ENCODE measurements around the gene RORC.

The RORC gene

GRCh38 chr1:151839457-151840403, 8.1 kb upstream of the RORC start, which contains the start of gene C2CD4D:
Gene C2CD4D (minus strand): TSS chr1:151839820. CDS start chr1:151838989, 831 bp downstream.
- H3K27me3 ChIP-seq (replicated peaks; ENCODE audit: control insufficient read depth, insufficient read depth, low read length): peaks cover 2% of the 10 kb centered on the region
- peak; percentile 69 for DNase-seq (ENCODE audit: extremely low read depth, insufficient read length)
- TF ChIP-seq, protein P1, sequence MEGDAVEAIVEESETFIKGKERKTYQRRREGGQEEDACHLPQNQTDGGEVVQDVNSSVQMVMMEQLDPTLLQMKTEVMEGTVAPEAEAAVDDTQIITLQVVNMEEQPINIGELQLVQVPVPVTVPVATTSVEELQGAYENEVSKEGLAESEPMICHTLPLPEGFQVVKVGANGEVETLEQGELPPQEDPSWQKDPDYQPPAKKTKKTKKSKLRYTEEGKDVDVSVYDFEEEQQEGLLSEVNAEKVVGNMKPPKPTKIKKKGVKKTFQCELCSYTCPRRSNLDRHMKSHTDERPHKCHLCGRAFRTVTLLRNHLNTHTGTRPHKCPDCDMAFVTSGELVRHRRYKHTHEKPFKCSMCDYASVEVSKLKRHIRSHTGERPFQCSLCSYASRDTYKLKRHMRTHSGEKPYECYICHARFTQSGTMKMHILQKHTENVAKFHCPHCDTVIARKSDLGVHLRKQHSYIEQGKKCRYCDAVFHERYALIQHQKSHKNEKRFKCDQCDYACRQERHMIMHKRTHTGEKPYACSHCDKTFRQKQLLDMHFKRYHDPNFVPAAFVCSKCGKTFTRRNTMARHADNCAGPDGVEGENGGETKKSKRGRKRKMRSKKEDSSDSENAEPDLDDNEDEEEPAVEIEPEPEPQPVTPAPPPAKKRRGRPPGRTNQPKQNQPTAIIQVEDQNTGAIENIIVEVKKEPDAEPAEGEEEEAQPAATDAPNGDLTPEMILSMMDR (IDR thresholded peaks at IDR 0.05; ENCODE audit: insufficient read depth, low read length, poor library complexity, severe bottlenecking): no peak
- peak within 1 kb of the TSS; percentile 43 for H3K4me3 ChIP-seq (replicated peaks; ENCODE audit: low read depth, low read length)
- no peaks in the 10 kb centered on the region for H3K36me3 ChIP-seq (ENCODE audit: control insufficient read depth, insufficient read depth, low read length)

DNA sequence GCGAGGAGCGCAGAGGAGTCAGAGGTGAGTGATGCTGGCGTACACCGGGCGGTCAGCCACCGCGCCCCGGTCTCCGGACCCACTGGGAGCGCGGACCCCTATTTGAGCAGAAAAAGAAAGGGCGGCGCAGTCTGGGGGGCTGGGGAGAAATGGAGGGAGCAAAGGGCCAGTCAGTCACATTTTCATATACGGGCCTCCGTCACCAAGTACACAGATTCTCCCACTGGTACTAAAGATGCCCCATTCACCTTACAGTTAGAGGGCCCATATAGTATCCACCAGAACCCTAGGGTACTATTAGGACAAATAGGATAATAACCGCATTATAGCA, 7.4 kb upstream of the RORC start:
- H3K27me3 ChIP-seq (replicated peaks; ENCODE audit: control insufficient read depth, insufficient read depth, low read length): peaks cover 2% of the 10 kb centered on the region
- H3K4me3 ChIP-seq (replicated peaks; ENCODE audit: low read depth, low read length): peak overlapping the region; percentile 43
- H3K36me3 ChIP-seq (ENCODE audit: control insufficient read depth, insufficient read depth, low read length): no peaks in the 10 kb centered on the region

DNA sequence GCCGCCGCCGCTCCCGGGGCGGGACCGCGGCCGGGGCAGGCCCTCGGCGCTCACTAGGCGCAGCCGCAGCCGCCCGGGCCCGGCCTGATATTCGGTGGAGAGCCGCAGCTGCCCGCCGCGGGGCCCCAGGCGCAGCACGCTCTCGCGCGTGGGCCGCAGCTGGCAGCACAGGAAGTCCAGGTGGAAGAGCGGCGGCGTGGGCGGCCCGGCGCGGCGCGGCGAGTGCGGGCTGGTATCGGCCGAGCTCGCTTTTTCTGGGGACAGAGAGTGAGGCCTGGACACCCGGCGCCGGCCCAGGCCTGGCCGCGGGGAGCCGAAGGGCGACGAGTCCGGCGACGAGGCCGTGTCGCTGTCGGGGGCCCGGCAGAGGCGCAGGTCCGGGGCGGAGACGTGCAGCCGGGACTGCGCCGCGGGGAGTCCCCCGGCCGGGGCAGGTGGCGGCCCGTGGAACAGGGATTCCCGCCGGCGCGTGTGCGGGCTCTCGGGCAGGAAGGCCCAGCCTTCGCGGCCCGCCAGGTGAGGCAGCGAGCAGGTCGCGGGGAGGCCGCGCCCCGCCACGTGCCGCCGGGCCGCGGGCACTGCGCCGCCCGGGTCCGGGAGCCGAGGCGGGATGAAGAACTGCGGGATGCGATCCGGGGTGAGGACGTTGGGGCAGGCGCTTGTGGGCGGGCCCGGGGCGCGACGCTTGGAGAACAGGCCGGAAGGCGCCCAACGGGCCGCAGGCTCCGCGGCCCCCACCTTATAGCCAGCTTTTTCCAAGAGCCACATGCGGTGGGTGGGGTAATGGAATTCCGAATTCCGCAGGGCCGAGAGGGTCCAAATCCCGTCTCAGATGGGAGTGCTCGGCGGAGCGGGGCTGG, 6.8 kb upstream of the RORC start:
- TF ChIP-seq, protein P1 (IDR thresholded peaks at IDR 0.05; ENCODE audit: insufficient read depth, low read length, poor library complexity, severe bottlenecking): no peak
- H3K4me3 ChIP-seq (replicated peaks; ENCODE audit: low read depth, low read length): peak overlapping the region; percentile 43
- no peaks in the 10 kb centered on the region for H3K36me3 ChIP-seq (ENCODE audit: control insufficient read depth, insufficient read depth, low read length)
- peaks cover 2% of the 10 kb centered on the region for H3K27me3 ChIP-seq (replicated peaks; ENCODE audit: control insufficient read depth, insufficient read depth, low read length)
- DNase-seq (ENCODE audit: extremely low read depth, insufficient read length): peak; percentile 61

More for the DNA sequence above, 7.4 kb upstream of the RORC start:
- no peak for DNase-seq (ENCODE audit: extremely low read depth, insufficient read length)
- TF ChIP-seq, protein P1 (IDR thresholded peaks at IDR 0.05; ENCODE audit: insufficient read depth, low read length, poor library complexity, severe bottlenecking): no peak

GRCh38 chr1:151837884-151838221, 6.3 kb upstream of the RORC start:
- DNase-seq (ENCODE audit: extremely low read depth, insufficient read length): no peak
- Histone ChIP-seq H3K4me3 (replicated peaks; ENCODE audit: low read depth, low read length) (no peak overlapping the region; the same call in 1 of the 2 replicates), H3K36me3 (ENCODE audit: control insufficient read depth, insufficient read depth, low read length) (no peaks in the 10 kb centered on the region), H3K27me3 (replicated peaks; ENCODE audit: control insufficient read depth, insufficient read depth, low read length) (peaks cover 2% of the 10 kb centered on the region)
- TF ChIP-seq, protein P1 (IDR thresholded peaks at IDR 0.05; ENCODE audit: insufficient read depth, low read length, poor library complexity, severe bottlenecking): no peak

DNA sequence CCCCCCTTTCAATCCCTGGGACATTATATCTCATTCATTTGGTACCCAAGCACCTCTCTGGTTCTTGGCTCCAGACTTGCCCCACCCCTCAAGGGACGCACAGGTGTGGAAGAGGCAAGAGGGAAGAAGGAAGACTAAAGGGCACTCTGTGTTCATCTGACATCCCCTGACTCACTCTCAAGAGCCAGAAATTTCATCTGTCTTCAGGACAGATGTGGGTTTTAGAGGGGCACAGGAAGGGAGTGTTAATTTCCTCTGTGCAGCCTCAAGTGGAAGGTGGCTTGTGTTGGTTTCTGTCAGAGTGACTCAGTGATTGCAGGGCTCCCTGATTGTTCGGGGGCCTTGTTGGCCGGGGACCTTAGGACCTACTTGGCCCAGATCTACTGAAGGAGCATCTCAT, 5.6 kb upstream of the RORC start:
- Histone ChIP-seq H3K4me3 (replicated peaks; ENCODE audit: low read depth, low read length) (no peak overlapping the region), H3K36me3 (ENCODE audit: control insufficient read depth, insufficient read depth, low read length) (no peaks in the 10 kb centered on the region), H3K27me3 (replicated peaks; ENCODE audit: control insufficient read depth, insufficient read depth, low read length) (peaks cover 2% of the 10 kb centered on the region)
- TF ChIP-seq, protein P1 (IDR thresholded peaks at IDR 0.05; ENCODE audit: insufficient read depth, low read length, poor library complexity, severe bottlenecking): no peak
- DNase-seq (ENCODE audit: extremely low read depth, insufficient read length): no peak
